Activated T-cell treated with anti-CD3 and anti-CD28 coated beads, Interleukin-2, amount 50 U/mL, for 72 hours (primary cell): ENCODE data around the gene MN1. TPM values are rescaled to one million over a fixed set of nuclear protein-coding genes. Genes with fewer than 3 reads are reported as not detected.

ENCODE experiments used
- ATAC-seq, 2 donors: fragments of 150-1000 bp; cut with Tn5 transposase; replicated peaks in 1 of 2; 2 replicates each; pipeline ENCODE4 v1.10.0; 2021; ENCODE audit warnings: moderate library complexity in 2 of 2, mild to moderate bottlenecking in 1 of 2
- DNase-seq, 2 donors: peaks; one replicate each; pipeline ENCODE4 v3.0.0; 2021 to 2022; ENCODE audit warnings: mixed read lengths in 1 of 2
- H3K27ac Mint-ChIP-seq: one replicate; pipeline ENCODE4 v1.8.0; 2022; ENCODE audit warnings: mild to moderate bottlenecking, moderate library complexity, mixed read lengths
- H3K27me3 Mint-ChIP-seq: one replicate; pipeline ENCODE4 v1.8.0; 2022; ENCODE audit warnings: low read depth, mixed read lengths
- H3K36me3 Mint-ChIP-seq, 2 donors: one replicate each; pipeline ENCODE4 v1.8.0; 2022; ENCODE audit warnings: mixed read lengths in 2 of 2, mild to moderate bottlenecking in 1 of 2; ENCODE audit not compliant: insufficient read depth in 2 of 2
- H3K4me1 Mint-ChIP-seq: one replicate; pipeline ENCODE4 v1.8.0; 2022; ENCODE audit warnings: low read depth, mixed read lengths
- H3K4me3 Mint-ChIP-seq, 2 donors: one replicate each; pipeline ENCODE4 v1.8.0; 2022; ENCODE audit warnings: mild to moderate bottlenecking in 2 of 2, mixed read lengths in 2 of 2, moderate library complexity in 2 of 2
- H3K9me3 Mint-ChIP-seq, 2 donors: one replicate each; pipeline ENCODE4 v1.8.0; 2022; ENCODE audit warnings: mixed read lengths in 2 of 2
- total RNA-seq, 2 donors: library from RNA; stranded (reverse); gene quantifications; one replicate each; pipeline ENCODE4 v1.2.3, GENCODE V29; 2022

MN1 gene
- total RNA-seq, 2 donors from 2014 or later: 0.02 to 0.14 TPM

- no peak for DNase-seq
- Mint-ChIP-seq H3K4me1 (no peaks in the 10 kb centered on the region), H3K27ac (no peak overlapping the region), H3K36me3 (peaks cover 6% of the 10 kb centered on the region in 2 donors), H3K9me3 (peaks cover 0 to 6% of the 10 kb centered on the region in 2 donors), H3K27me3 (no peaks in the 10 kb centered on the region), H3K4me3 (no peak overlapping the region)
- no peak for ATAC-seq
Measured at GRCh38 chr22:27839057-27839660, 37.6 kb upstream of the MN1 start.

- H3K36me3 Mint-ChIP-seq: peaks cover 6% of the 10 kb centered on the region in 2 donors
- no peak overlapping the region for H3K27ac Mint-ChIP-seq
- no peak overlapping the region for H3K4me3 Mint-ChIP-seq
- no peak for DNase-seq
- no peaks in the 10 kb centered on the region for H3K27me3 Mint-ChIP-seq
- peaks cover 9% of the 10 kb centered on the region for H3K4me1 Mint-ChIP-seq
- H3K9me3 Mint-ChIP-seq: peaks cover 0 to 6% of the 10 kb centered on the region in 2 donors
- no peak for ATAC-seq
Measured at GRCh38 chr22:27836181-27836580, 34.6 kb upstream of the MN1 start.

- H3K4me1 Mint-ChIP-seq: peaks cover 9% of the 10 kb centered on the region
- peaks cover 0 to 6% of the 10 kb centered on the region in 2 donors for H3K9me3 Mint-ChIP-seq
- H3K27me3 Mint-ChIP-seq: no peaks in the 10 kb centered on the region
- H3K36me3 Mint-ChIP-seq: peaks cover 6% of the 10 kb centered on the region in 2 donors
- DNase-seq: no peak
- no peak for ATAC-seq
- no peak overlapping the region for H3K27ac Mint-ChIP-seq
- no peak overlapping the region for H3K4me3 Mint-ChIP-seq
Measured at GRCh38 chr22:27835446-27835845, 33.9 kb upstream of the MN1 start.

- H3K27me3 Mint-ChIP-seq: no peaks in the 10 kb centered on the region
- no peak for DNase-seq
Measured at GRCh38 chr22:27834364-27835185, 33.0 kb upstream of the MN1 start.

GRCh38 chr22:27833803-27834202 lies 32.2 kb upstream of the MN1 start:
- peaks cover 9% of the 10 kb centered on the region for H3K4me1 Mint-ChIP-seq
- ATAC-seq: no peak
- peaks cover 5% of the 10 kb centered on the region in 2 donors for H3K36me3 Mint-ChIP-seq
- H3K4me3 Mint-ChIP-seq: no peak overlapping the region
- DNase-seq: no peak
- H3K27me3 Mint-ChIP-seq: no peaks in the 10 kb centered on the region
- peaks cover 0 to 5% of the 10 kb centered on the region in 2 donors for H3K9me3 Mint-ChIP-seq
- no peak overlapping the region for H3K27ac Mint-ChIP-seq

More at GRCh38 chr22:27834364-27835185, 33.0 kb upstream of the MN1 start:
- no peak for ATAC-seq
- Mint-ChIP-seq H3K36me3 (peaks cover 6% of the 10 kb centered on the region in 2 donors), H3K4me3 (no peak overlapping the region), H3K27ac (no peak overlapping the region), H3K4me1 (peaks cover 9% of the 10 kb centered on the region), H3K9me3 (peaks cover 0 to 6% of the 10 kb centered on the region in 2 donors)

- DNase-seq (no peak), ATAC-seq (no peak)
- Mint-ChIP-seq H3K27ac (no peak overlapping the region), H3K9me3 (peaks cover 0 to 2% of the 10 kb centered on the region in 2 donors), H3K4me3 (no peak overlapping the region), H3K36me3 (peaks cover 2 to 3% of the 10 kb centered on the region in 2 donors), H3K27me3 (no peaks in the 10 kb centered on the region), H3K4me1 (peaks cover 9% of the 10 kb centered on the region)
Measured at GRCh38 chr22:27832606-27833005, 31.1 kb upstream of the MN1 start.

GRCh38 chr22:27829620-27830019 lies 28.1 kb upstream of the MN1 start:
- H3K4me1 Mint-ChIP-seq: peaks cover 9% of the 10 kb centered on the region

GRCh38 chr22:27827604-27828587 lies 26.3 kb upstream of the MN1 start:
- H3K9me3 Mint-ChIP-seq: no peaks in the 10 kb centered on the region
- H3K27me3 Mint-ChIP-seq: no peaks in the 10 kb centered on the region
- H3K27ac Mint-ChIP-seq: no peak overlapping the region

More at GRCh38 chr22:27829620-27830019, 28.1 kb upstream of the MN1 start:
- Mint-ChIP-seq H3K36me3 (peaks cover 0 to 5% of the 10 kb centered on the region in 2 donors), H3K27ac (no peak overlapping the region), H3K9me3 (no peaks in the 10 kb centered on the region), H3K4me3 (no peak overlapping the region), H3K27me3 (no peaks in the 10 kb centered on the region)
- ATAC-seq (no peak), DNase-seq (no peak)

GRCh38 chr22:27825174-27825573 lies 23.6 kb upstream of the MN1 start:
- H3K27me3 Mint-ChIP-seq: no peaks in the 10 kb centered on the region
- DNase-seq: peak; percentile 12 to 18
- H3K4me3 Mint-ChIP-seq: no peak overlapping the region
- no peaks in the 10 kb centered on the region for H3K9me3 Mint-ChIP-seq
- H3K4me1 Mint-ChIP-seq: no peaks in the 10 kb centered on the region
- ATAC-seq: no peak
- peaks cover 0 to 5% of the 10 kb centered on the region in 2 donors for H3K36me3 Mint-ChIP-seq
- H3K27ac Mint-ChIP-seq: no peak overlapping the region

More at GRCh38 chr22:27827604-27828587, 26.3 kb upstream of the MN1 start:
- ATAC-seq (no peak), DNase-seq (no peak)
- Mint-ChIP-seq H3K4me3 (no peak overlapping the region), H3K36me3 (peaks cover 0 to 5% of the 10 kb centered on the region in 2 donors), H3K4me1 (peaks cover 9% of the 10 kb centered on the region)

- peaks cover 0 to 5% of the 10 kb centered on the region in 2 donors for H3K36me3 Mint-ChIP-seq
- no peaks in the 10 kb centered on the region for H3K9me3 Mint-ChIP-seq
- no peak overlapping the region for H3K4me3 Mint-ChIP-seq
- DNase-seq (no peak), ATAC-seq (no peak)
- H3K27ac Mint-ChIP-seq: no peak overlapping the region
- H3K4me1 Mint-ChIP-seq: no peaks in the 10 kb centered on the region
- no peaks in the 10 kb centered on the region for H3K27me3 Mint-ChIP-seq
Measured at GRCh38 chr22:27823221-27823620, 21.7 kb upstream of the MN1 start.

GRCh38 chr22:27820896-27821866 lies 19.6 kb upstream of the MN1 start:
- no peak overlapping the region for H3K27ac Mint-ChIP-seq
- H3K9me3 Mint-ChIP-seq: no peaks in the 10 kb centered on the region
- H3K36me3 Mint-ChIP-seq: peaks cover 0 to 5% of the 10 kb centered on the region in 2 donors
- no peak for ATAC-seq
- H3K27me3 Mint-ChIP-seq: no peaks in the 10 kb centered on the region
- no peaks in the 10 kb centered on the region for H3K4me1 Mint-ChIP-seq
- H3K4me3 Mint-ChIP-seq: no peak overlapping the region
- no peak for DNase-seq

GRCh38 chr22:27816552-27816951 lies 15.0 kb upstream of the MN1 start:
- H3K4me1 Mint-ChIP-seq: no peaks in the 10 kb centered on the region
- no peaks in the 10 kb centered on the region for H3K9me3 Mint-ChIP-seq
- no peaks in the 10 kb centered on the region for H3K27me3 Mint-ChIP-seq
- no peaks in the 10 kb centered on the region for H3K36me3 Mint-ChIP-seq
- no peak for DNase-seq
- no peak overlapping the region for H3K4me3 Mint-ChIP-seq
- H3K27ac Mint-ChIP-seq: no peak overlapping the region
- no peak for ATAC-seq
